Testis (tissue), 3 donors: ENCODE data around the gene CCNF. TPM values are rescaled to one million over a fixed set of nuclear protein-coding genes. Genes with fewer than 3 reads are reported as not detected.

Experiments
- DNase-seq: peaks from one replicate; pipeline ENCODE4 v3.0.0-alpha.2; 2019
- H3K27ac ChIP-seq, 2 donors: fragments of 200-600 bp; sonication (generic); one replicate each; pipeline ENCODE4 v1.5.1; 2019
- H3K27me3 ChIP-seq: fragments of 200-600 bp; sonication (generic); one replicate; pipeline ENCODE4 v1.5.1; 2019
- H3K36me3 ChIP-seq: fragments of 200-600 bp; sonication (generic); one replicate; pipeline ENCODE4 v1.5.1; 2017; ENCODE audit warnings: low read depth; ENCODE audit errors: missing control alignments
- H3K4me1 ChIP-seq: fragments of 200-600 bp; sonication (generic); one replicate; pipeline ENCODE4 v1.5.1; 2019
- H3K4me3 ChIP-seq, 2 donors: fragments of 200-600 bp; sonication (generic); one replicate each; pipeline ENCODE4 v1.5.1; 2017 to 2019
- H3K9me3 ChIP-seq: fragments of 200-600 bp; sonication (generic); one replicate; pipeline ENCODE4 v1.5.1; 2017
- CTCF ChIP-seq, 3 experiments: fragments of 450-650 bp in 2 of 3; fragments of 200-600 bp in 1 of 3; sonication (generic) in 1 of 3; IDR thresholded peaks; one replicate each; pipeline ENCODE4 v1.5.1; 2016 to 2019; ENCODE audit warnings: antibody characterized with exemption in 3 of 3, mild to moderate bottlenecking in 2 of 3, moderate library complexity in 1 of 3
- POLR2A ChIP-seq: fragments of 450-650 bp; IDR thresholded peaks from one replicate; pipeline ENCODE4 v1.6.1; 2017; ENCODE audit warnings: antibody characterized with exemption, mild to moderate bottlenecking, moderate library complexity
- WGBS, 2 donors: methylation state at CpG; one replicate each; pipeline ENCODE4 v1.1.5; 2018; 5-methylcytosine and 5-hydroxymethylcytosine counted together
- intact Hi-C: fragments of 100-400 bp; cut with DNase I; formaldehyde crosslinking; loops from one replicate; pipeline ENCODE4 v1.15.1; 2023; ENCODE audit warnings: low total_unique reads
- polyA plus RNA-seq: library from polyadenylated mRNA; stranded (reverse); fragments of 350-450 nt; fragmentation: Illumina TruSeq; extraction: RNeasy Lipid Tissue Mini Kit (QIAGEN cat#74804); gene quantifications from one replicate; pipeline ENCODE4 v1.2.3, GENCODE V29; 2014; ENCODE audit warnings: low read depth, low replicate concordance; ENCODE audit not compliant: insufficient read depth
- total RNA-seq, 2 donors: library from RNA; depleted of rRNA; stranded (reverse); fragments of >200 nt; gene quantifications; one replicate each; pipeline ENCODE4 v1.2.3, GENCODE V29; 2016

CCNF gene
- total and polyA plus RNA-seq, 3 donors from 2014 or later: 6.0 to 10.8 (median 9.4) TPM

DNA sequence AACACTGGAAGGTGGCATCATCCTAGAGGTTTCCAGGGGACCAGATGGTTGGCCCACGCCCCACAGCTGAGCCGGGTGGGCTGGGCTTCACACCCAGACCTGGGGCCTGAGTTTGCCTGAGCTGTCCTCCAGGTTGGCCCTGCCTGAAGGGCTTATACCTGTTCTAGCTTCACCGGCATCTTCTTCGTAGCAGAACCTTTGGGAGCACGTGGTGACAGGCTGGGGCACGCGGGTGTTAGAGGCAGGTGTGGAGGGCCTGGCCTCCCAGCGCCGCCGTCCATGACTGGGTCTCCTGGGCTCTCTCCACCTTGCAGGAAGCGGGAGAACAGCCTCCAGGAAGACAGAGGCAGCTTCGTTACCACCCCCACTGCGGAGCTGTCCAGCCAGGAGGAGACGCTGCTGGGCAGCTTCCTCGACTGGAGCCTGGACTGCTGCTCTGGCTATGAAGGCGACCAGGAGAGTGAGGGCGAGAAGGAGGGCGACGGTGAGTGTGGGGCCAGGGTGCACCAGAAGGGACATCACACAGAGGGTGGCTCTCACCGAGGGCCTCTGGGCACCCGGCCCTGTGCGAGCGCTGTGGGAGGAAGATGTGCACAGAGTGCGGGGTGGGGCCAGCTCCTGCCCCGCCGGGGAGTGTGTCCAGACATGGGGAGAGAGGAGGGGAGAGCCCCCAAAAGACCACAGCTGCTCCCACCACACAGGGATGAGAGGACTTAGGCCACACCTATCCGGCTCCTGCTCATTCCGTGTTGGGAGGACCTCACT, 26.0 kb downstream of the CCNF start:
- H3K4me3 ChIP-seq: no peak overlapping the region
- no peak overlapping the region for H3K27ac ChIP-seq
- TF ChIP-seq POLR2A (no peak), CTCF (IDR thresholded peaks at IDR 0.05) (no peak)
- H3K4me1 ChIP-seq: peaks cover 17% of the 10 kb centered on the region
- no peaks in the 10 kb centered on the region for H3K36me3 ChIP-seq
- no peaks in the 10 kb centered on the region for H3K9me3 ChIP-seq
- intact Hi-C loops: no loop called here
- DNase-seq: no peak
- 94 to 97% methylated on average over 25 to 28 of the region's 28 CpGs for WGBS, 2 donors
- H3K27me3 ChIP-seq: no peaks in the 10 kb centered on the region

- intact Hi-C loops: no loop called here
- no peak for DNase-seq
- WGBS, 2 donors: 97 to 100% methylated on average over 7 to 21 of the region's 21 CpGs
- Histone ChIP-seq H3K27ac (no peak overlapping the region), H3K27me3 (no peaks in the 10 kb centered on the region), H3K4me3 (no peak overlapping the region), H3K4me1 (peaks cover 17% of the 10 kb centered on the region), H3K36me3 (no peaks in the 10 kb centered on the region), H3K9me3 (no peaks in the 10 kb centered on the region)
- TF ChIP-seq POLR2A: no peak
- TF ChIP-seq CTCF (IDR thresholded peaks at IDR 0.05): no peak
Measured at GRCh38 chr16:2456551-2457153, 27.4 kb downstream of the CCNF start.

- no peak for TF ChIP-seq POLR2A
- DNase-seq: no peak
- Histone ChIP-seq H3K4me3 (no peak overlapping the region), H3K9me3 (no peaks in the 10 kb centered on the region), H3K27ac (no peak overlapping the region), H3K27me3 (no peaks in the 10 kb centered on the region), H3K36me3 (no peaks in the 10 kb centered on the region), H3K4me1 (peaks cover 14% of the 10 kb centered on the region)
- intact Hi-C loops: no loop called here
- 73 to 77% methylated on average over 12 to 13 of the region's 13 CpGs for WGBS, 2 donors
Measured at GRCh38 chr16:2457267-2457666, 28.0 kb downstream of the CCNF start.

- no peak for DNase-seq
- H3K4me3 ChIP-seq: no peak overlapping the region
- intact Hi-C loops: no loop called here
- H3K4me1 ChIP-seq: peaks cover 14% of the 10 kb centered on the region
- TF ChIP-seq CTCF (IDR thresholded peaks at IDR 0.05) (no peak), POLR2A (no peak)
- WGBS, 2 donors: 51 to 71% methylated on average over 7 of the region's 7 CpGs
- no peaks in the 10 kb centered on the region for H3K36me3 ChIP-seq
- H3K27me3 ChIP-seq: no peaks in the 10 kb centered on the region
- H3K27ac ChIP-seq: no peak overlapping the region
- H3K9me3 ChIP-seq: no peaks in the 10 kb centered on the region
Measured at GRCh38 chr16:2457946-2458345, 28.7 kb downstream of the CCNF start.

DNA sequence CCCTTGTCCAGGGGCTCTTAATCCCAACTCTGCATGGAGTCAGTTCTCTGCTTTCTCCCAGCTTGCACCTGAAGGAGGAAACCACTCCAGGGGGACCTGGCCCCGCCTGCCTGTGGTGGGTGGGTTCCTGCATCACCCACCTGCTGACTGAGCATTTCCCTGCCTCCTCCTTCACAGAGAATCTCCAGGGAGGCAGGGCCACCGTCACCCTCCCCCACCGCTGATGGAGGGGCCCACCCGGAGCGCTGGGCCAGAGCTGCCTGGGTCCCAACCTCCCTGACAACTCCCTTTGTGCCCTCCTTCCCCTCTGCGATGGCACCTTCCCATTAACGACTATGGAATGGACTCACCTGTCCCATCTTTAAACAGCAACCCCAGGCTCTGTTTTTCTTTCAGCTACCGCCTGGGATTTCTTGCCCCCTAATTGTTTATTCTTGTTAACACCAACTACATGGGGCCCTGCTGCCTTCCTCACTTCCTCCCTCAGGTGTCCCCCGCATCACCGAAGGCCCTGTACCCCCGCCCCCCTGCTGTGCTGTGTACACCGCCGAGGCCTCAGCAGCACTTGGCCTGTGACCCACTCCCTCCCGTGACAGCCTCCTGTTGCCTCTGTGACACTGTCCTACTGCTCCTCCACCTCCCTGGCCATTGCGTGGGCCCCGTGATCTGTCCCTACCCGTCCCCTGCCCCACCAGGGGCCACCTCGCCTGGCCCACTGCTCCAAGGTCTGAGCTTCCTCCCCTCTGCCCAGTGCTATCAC, 29.8 kb downstream of the CCNF start:
- Histone ChIP-seq H3K4me3 (peak overlapping the region; percentile 49 to 68), H3K9me3 (no peaks in the 10 kb centered on the region), H3K27ac (peak overlapping the region in 1 of 2 donors; percentile 15), H3K27me3 (no peaks in the 10 kb centered on the region), H3K4me1 (peaks cover 14% of the 10 kb centered on the region), H3K36me3 (no peaks in the 10 kb centered on the region)
- intact Hi-C loops: no loop called here
- 21 to 24% methylated on average over 17 to 18 of the region's 18 CpGs for WGBS, 2 donors
- TF ChIP-seq POLR2A (no peak), CTCF (IDR thresholded peaks at IDR 0.05) (no peak)
- DNase-seq: no peak
